Panc1 (cell line): Measurements from ENCODE around the gene ZDHHC1. TPM values are rescaled to one million over a fixed set of nuclear protein-coding genes. Genes with fewer than 3 reads are reported as not detected.

Experiments used
- ATAC-seq: fragments of 200-7000 bp; cut with Tn5 transposase; 2 replicates; pipeline ENCODE4 v1.9.1; 2020; ENCODE audit warnings: mild to moderate bottlenecking, moderate library complexity
- BruUV-seq: library from RNA; stranded (reverse); fragments of 400-500 nt; replicated peaks from 2 replicates; lab custom pipeline; 2021; lab: Mats Ljungman, UMichigan
- CTCF ChIA-PET: fragments of 300-600 bp; sonication (Branson Sonifier 250); formaldehyde crosslinking; loops from one replicate; lab custom pipeline; 2022; ENCODE audit warnings: antibody characterized with exemption; lab: Charles Lee
- POLR2A ChIA-PET: fragments of 300-600 bp; sonication (Branson Sonifier 250); formaldehyde crosslinking; loops from one replicate; lab custom pipeline; 2022; ENCODE audit warnings: antibody characterized with exemption; lab: Charles Lee
- DNase-seq: peaks from one replicate; pipeline ENCODE4 v3.0.0-alpha.2; 2010; ENCODE audit warnings: low read depth, low spot score
- H3K27ac ChIP-seq: 2 replicates; pipeline ENCODE4 v1.5.1; 2011; ENCODE audit warnings: mild to moderate bottlenecking, low read length, inconsistent platforms
- H3K27me3 ChIP-seq: fragments of 200-500 bp; sonication (Bioruptor generic); 2 replicates; pipeline ENCODE4 v1.6.0; 2014; ENCODE audit warnings: low read length, inconsistent platforms; ENCODE audit not compliant: control insufficient read depth, insufficient read depth
- H3K36me3 ChIP-seq: fragments of 200-500 bp; sonication (Bioruptor generic); 2 replicates; pipeline ENCODE4 v1.5.1; 2014; ENCODE audit warnings: inconsistent platforms, mild to moderate bottlenecking, low read length, moderate library complexity; ENCODE audit not compliant: control insufficient read depth, insufficient read depth
- H3K4me1 ChIP-seq: 2 replicates; pipeline ENCODE4 v1.5.1; 2011; ENCODE audit warnings: inconsistent platforms, mild to moderate bottlenecking, low read length, moderate library complexity; ENCODE audit not compliant: control insufficient read depth, insufficient read depth
- H3K4me3 ChIP-seq, 2 experiments: 2 replicates each; pipeline ENCODE4 v1.5.1; 2011 to 2012; ENCODE audit warnings: low read depth in 2 of 2, low read length in 2 of 2, mild to moderate bottlenecking in 2 of 2, inconsistent platforms in 1 of 2, moderate library complexity in 1 of 2
- H3K9me3 ChIP-seq: fragments of 200-500 bp; sonication (Bioruptor generic); 2 replicates; pipeline ENCODE4 v1.5.1; 2014; ENCODE audit warnings: low read depth, mild to moderate bottlenecking, inconsistent platforms, low read length, moderate library complexity; ENCODE audit not compliant: control insufficient read depth, insufficient read depth
- POLR2AphosphoS5 ChIP-seq: IDR thresholded peaks from 2 replicates; pipeline ENCODE4 v1.6.1; 2012; ENCODE audit warnings: mild to moderate bottlenecking, low read depth, low read length, moderate library complexity
- REST ChIP-seq, 2 experiments: IDR thresholded peaks; 2 replicates each; pipeline ENCODE4 v1.6.1; 2011 to 2012; ENCODE audit warnings: low read depth in 2 of 2, control low read depth in 1 of 2, low read length in 1 of 2, mild to moderate bottlenecking in 1 of 2, moderate library complexity in 1 of 2; ENCODE audit not compliant: insufficient read depth in 1 of 2
- SIN3A ChIP-seq: IDR thresholded peaks from 2 replicates; pipeline ENCODE4 v1.6.1; 2012; ENCODE audit warnings: low read depth, mild to moderate bottlenecking, low read length, moderate library complexity, borderline replicate concordance; ENCODE audit not compliant: insufficient read depth
- TCF7L2 ChIP-seq: IDR thresholded peaks from 2 replicates; pipeline ENCODE4 v1.6.1; 2011; ENCODE audit warnings: mild to moderate bottlenecking, low read depth, low read length, inconsistent platforms
- in situ Hi-C: cut with HindIII; loops from 2 replicates; pipeline ENCODE4 v1.10.0; 2016; ENCODE audit warnings: low sequenced_read_pairs, low pct_unique_long_range_greater_than_20kb
- intact Hi-C: fragments of 100-400 bp; cut with micrococcal nuclease; formaldehyde crosslinking; loops from one replicate; pipeline ENCODE4 v1.10.0; 2022; ENCODE audit not compliant: unreplicated experiment
- total RNA-seq: library from RNA; stranded (reverse); gene quantifications from one replicate; pipeline ENCODE4 v1.2.1, GENCODE V29; 2021; ENCODE audit not compliant: unreplicated experiment
- TF ChIP-seq, protein P1 (sequence below): fragments of 450-650 bp; IDR thresholded peaks from 2 replicates; pipeline ENCODE4 v1.5.1; 2017; ENCODE audit warnings: mild to moderate bottlenecking

Gene ZDHHC1
- total RNA-seq, 1 experiment from 2014 or later: 7.8 TPM

GRCh38 chr16:67411339-67411738 lies 4.9 kb downstream of the ZDHHC1 start:
- POLR2A ChIA-PET: no interaction called here

GRCh38 chr16:67409631-67410030 lies 6.6 kb downstream of the ZDHHC1 start:
- no peak for TF ChIP-seq SIN3A
- TF ChIP-seq, protein P1, sequence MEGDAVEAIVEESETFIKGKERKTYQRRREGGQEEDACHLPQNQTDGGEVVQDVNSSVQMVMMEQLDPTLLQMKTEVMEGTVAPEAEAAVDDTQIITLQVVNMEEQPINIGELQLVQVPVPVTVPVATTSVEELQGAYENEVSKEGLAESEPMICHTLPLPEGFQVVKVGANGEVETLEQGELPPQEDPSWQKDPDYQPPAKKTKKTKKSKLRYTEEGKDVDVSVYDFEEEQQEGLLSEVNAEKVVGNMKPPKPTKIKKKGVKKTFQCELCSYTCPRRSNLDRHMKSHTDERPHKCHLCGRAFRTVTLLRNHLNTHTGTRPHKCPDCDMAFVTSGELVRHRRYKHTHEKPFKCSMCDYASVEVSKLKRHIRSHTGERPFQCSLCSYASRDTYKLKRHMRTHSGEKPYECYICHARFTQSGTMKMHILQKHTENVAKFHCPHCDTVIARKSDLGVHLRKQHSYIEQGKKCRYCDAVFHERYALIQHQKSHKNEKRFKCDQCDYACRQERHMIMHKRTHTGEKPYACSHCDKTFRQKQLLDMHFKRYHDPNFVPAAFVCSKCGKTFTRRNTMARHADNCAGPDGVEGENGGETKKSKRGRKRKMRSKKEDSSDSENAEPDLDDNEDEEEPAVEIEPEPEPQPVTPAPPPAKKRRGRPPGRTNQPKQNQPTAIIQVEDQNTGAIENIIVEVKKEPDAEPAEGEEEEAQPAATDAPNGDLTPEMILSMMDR: no peak
- no peak for TF ChIP-seq POLR2AphosphoS5
- Histone ChIP-seq H3K4me1 (no peaks in the 10 kb centered on the region), H3K9me3 (no peaks in the 10 kb centered on the region), H3K27me3 (no peaks in the 10 kb centered on the region), H3K36me3 (no peaks in the 10 kb centered on the region), H3K4me3 (no peak overlapping the region), H3K27ac (no peak overlapping the region)
- ATAC-seq (no peak), DNase-seq (no peak)
- ChIA-PET CTCF (interaction anchor here (0.6 kb wide), 1 partner anchor 53 kb away, joined by 4 read pairs; no protein-coding TSS in a partner anchor), POLR2A (no interaction called here)
- BruUV-seq: no TSS peak
- intact Hi-C loops: no loop called here
- in situ Hi-C loops: no loop called here

More at GRCh38 chr16:67411339-67411738, 4.9 kb downstream of the ZDHHC1 start:
- BruUV-seq: no TSS peak
- no peaks in the 10 kb centered on the region for H3K9me3 ChIP-seq
- CTCF ChIA-PET: no interaction called here
- no peak overlapping the region for H3K4me3 ChIP-seq
- no peaks in the 10 kb centered on the region for H3K4me1 ChIP-seq
- TF ChIP-seq POLR2AphosphoS5 (no peak), SIN3A (no peak), TCF7L2 (no peak), REST (IDR thresholded peaks at IDR 0.05; ENCODE audit: insufficient read depth in 1 of 2, low read depth in 2 of 2, low read length in 1 of 2) (no peak)
- TF ChIP-seq, protein P1: no peak
- in situ Hi-C loops (no loop called here), intact Hi-C loops (no loop called here)
- H3K36me3 ChIP-seq: no peaks in the 10 kb centered on the region
- DNase-seq (no peak), ATAC-seq (no peak)
- H3K27me3 ChIP-seq: no peaks in the 10 kb centered on the region
- no peak overlapping the region for H3K27ac ChIP-seq
